GM12892 (cell line): ENCODE data around the gene SNED1.

ENCODE experiments used
- POLR2AphosphoS5 ChIP-seq: IDR thresholded peaks from 2 replicates; pipeline ENCODE4 v1.6.1; 2011; ENCODE audit warnings: low read depth, low read length, control low read depth
- TAF1 ChIP-seq: IDR thresholded peaks from 2 replicates; pipeline ENCODE4 v1.6.1; 2011; ENCODE audit warnings: low read depth, mild to moderate bottlenecking, control low read depth, low read length, borderline replicate concordance

- TF ChIP-seq POLR2AphosphoS5 (no peak), TAF1 (no peak)
Observed at GRCh38 chr2:240963868-240964703, 34.3 kb upstream of the SNED1 start.
